Measurements from ENCODE around the gene CSMD2. TPM values are rescaled to one million over a fixed set of nuclear protein-coding genes. Genes with fewer than 3 reads are reported as not detected.

CSMD2 gene
- total RNA-seq, 1 donor from 2014 or later: 1.8 TPM

DNA sequence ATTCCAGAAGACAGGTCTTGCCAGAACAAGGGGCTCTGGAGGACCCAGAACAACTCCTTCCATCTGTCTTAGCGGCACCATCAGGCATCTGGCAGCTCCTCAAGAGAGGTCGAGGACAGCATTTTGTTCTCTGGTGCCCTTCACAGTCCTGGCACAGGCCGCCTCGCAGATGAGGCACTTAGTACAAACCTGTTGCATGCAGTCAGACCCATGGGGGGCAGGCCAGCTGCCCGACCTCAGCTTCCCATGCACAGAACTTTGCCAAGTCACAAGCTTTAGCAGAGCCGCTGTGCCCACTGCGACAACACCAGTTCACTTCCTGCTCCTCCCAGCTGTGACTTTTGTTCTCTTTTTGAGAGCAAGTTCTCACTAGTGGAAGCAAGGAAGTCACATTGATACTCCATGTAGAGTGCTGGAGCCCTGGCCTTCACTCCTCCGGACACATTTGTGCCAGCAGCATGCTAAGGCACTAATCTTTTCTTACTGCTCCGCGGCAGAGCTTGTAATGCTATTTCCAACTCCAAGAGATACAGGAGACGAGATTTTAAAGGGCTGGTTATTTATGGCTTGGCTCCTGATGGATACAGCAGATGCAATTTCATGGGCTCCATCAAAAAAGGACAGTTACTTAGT is 256.6 kb downstream of the CSMD2 start:
- TF ChIP-seq, protein P1, sequence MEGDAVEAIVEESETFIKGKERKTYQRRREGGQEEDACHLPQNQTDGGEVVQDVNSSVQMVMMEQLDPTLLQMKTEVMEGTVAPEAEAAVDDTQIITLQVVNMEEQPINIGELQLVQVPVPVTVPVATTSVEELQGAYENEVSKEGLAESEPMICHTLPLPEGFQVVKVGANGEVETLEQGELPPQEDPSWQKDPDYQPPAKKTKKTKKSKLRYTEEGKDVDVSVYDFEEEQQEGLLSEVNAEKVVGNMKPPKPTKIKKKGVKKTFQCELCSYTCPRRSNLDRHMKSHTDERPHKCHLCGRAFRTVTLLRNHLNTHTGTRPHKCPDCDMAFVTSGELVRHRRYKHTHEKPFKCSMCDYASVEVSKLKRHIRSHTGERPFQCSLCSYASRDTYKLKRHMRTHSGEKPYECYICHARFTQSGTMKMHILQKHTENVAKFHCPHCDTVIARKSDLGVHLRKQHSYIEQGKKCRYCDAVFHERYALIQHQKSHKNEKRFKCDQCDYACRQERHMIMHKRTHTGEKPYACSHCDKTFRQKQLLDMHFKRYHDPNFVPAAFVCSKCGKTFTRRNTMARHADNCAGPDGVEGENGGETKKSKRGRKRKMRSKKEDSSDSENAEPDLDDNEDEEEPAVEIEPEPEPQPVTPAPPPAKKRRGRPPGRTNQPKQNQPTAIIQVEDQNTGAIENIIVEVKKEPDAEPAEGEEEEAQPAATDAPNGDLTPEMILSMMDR (conservative IDR thresholded peaks at IDR 0.05): no peak
- Mint-ChIP-seq H3K27ac (no peak overlapping the region), H3K9me3 (no peaks in the 10 kb centered on the region), H3K4me1 (ENCODE audit: unreplicated experiment) (no peaks in the 10 kb centered on the region), H3K4me3 (no peak overlapping the region), H3K36me3 (no peaks in the 10 kb centered on the region), H3K27me3 (peaks cover 33% of the 10 kb centered on the region)
- DNase-seq (ENCODE audit: extremely low spot score, unreplicated experiment): no peak

DNA sequence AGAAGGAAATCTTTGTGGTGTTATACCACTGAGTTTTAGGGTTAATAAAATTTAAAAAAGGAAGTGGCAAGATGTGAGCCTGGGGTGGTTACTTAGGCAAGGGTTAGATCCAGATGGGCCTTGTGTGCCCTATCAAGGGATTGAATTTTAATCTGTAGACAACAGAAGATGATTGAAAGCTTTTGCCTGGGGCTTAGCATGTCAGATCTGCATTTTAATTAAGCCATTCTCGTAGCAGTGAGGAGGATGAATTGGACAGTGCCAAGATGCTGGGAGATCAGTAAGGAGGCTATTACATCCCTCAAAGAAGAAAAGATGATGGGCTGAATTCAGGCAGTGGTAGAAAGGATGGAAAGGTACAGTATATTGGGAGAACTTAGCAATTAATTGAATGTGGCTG is 258.9 kb downstream of the CSMD2 start:
- H3K27me3 Mint-ChIP-seq: peaks cover 35% of the 10 kb centered on the region
- no peak overlapping the region for H3K4me3 Mint-ChIP-seq
- no peak overlapping the region for H3K27ac Mint-ChIP-seq
- H3K4me1 Mint-ChIP-seq (ENCODE audit: unreplicated experiment): no peaks in the 10 kb centered on the region
- H3K36me3 Mint-ChIP-seq: no peaks in the 10 kb centered on the region
- TF ChIP-seq, protein P1 (conservative IDR thresholded peaks at IDR 0.05): no peak
- DNase-seq (ENCODE audit: extremely low spot score, unreplicated experiment): no peak
- H3K9me3 Mint-ChIP-seq: no peaks in the 10 kb centered on the region

DNA sequence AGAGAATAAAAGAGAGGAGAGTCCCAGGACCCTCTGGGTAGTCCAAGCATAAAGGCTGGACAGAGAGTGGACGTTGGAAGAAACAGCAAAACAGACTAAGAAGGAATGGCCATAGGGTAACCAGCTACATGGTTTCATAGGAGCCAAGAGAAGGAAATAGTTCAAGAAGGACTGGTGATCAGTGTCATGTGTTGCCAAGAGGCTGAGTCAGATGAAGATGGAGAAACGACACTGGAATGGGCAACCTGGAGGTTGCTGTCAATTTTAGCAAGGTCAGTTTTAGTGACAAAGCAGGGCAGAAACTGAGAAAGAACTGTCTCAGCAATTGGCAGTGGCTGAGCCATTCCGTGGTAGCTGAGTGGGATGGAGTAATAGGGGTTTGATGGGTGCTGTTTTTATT is 259.8 kb downstream of the CSMD2 start:
- TF ChIP-seq, protein P1 (conservative IDR thresholded peaks at IDR 0.05): no peak
- Mint-ChIP-seq H3K9me3 (no peaks in the 10 kb centered on the region), H3K27ac (no peak overlapping the region), H3K27me3 (peaks cover 34% of the 10 kb centered on the region), H3K4me1 (ENCODE audit: unreplicated experiment) (no peaks in the 10 kb centered on the region), H3K36me3 (no peaks in the 10 kb centered on the region), H3K4me3 (no peak overlapping the region)
- no peak for DNase-seq (ENCODE audit: extremely low spot score, unreplicated experiment)

DNA sequence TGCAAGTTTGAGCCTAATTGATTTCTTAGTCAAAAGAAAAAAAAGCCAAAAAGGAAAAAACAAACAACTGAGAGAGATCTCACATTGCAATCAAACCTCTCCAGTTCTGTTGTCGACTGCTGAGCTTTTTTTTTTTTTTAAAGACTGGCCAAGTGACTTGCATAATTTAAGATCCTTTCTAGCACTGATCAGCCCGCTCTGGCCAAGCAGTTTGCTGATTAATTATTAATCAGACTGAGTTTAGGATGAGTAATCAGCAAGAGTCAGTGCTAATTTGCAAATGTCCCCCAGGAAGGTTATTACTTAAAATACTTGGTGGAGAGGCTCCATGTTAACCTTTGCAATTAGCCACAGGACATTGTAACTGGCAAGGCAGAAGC is 261.8 kb downstream of the CSMD2 start:
- Mint-ChIP-seq H3K27ac (no peak overlapping the region), H3K9me3 (no peaks in the 10 kb centered on the region), H3K4me1 (ENCODE audit: unreplicated experiment) (no peaks in the 10 kb centered on the region), H3K4me3 (no peak overlapping the region), H3K36me3 (no peaks in the 10 kb centered on the region), H3K27me3 (peaks cover 36% of the 10 kb centered on the region)
- TF ChIP-seq, protein P1 (conservative IDR thresholded peaks at IDR 0.05): no peak
- no peak for DNase-seq (ENCODE audit: extremely low spot score, unreplicated experiment)

DNA sequence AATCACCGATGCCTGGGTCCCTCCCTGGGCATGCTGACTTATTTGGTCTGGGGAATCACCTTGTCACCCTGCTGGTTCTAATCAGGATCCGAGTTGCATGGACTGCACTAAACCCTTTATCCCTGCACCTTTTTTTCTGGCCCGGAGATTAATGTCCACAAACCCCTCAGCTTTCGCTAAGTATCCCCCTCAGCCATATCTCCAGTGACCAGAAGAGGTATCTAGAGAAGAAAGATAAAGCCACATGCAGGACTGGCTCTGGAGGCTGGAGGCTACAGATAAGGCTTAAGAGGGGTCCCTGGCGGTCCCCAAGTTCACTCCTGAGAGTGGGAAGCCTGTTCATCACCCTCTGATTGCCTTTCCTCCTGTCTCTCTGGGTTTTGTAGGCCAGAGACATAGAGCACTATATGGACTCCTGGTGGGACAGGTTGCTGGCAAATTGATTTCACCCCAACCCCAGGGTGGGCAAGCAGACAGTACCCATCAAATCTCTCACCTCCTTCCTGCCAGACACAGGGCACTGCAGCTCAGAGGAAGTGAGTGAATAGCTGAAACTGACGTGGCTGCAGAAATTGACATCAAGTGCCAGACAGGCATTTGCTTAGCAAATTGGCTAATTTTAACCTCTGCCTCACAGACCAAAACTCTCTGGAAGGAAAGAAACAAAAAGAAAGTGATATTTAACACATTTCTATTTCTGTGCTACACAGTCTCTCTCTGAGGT is 262.4 kb downstream of the CSMD2 start:
- no peaks in the 10 kb centered on the region for H3K36me3 Mint-ChIP-seq
- DNase-seq (ENCODE audit: extremely low spot score, unreplicated experiment): no peak
- no peaks in the 10 kb centered on the region for H3K4me1 Mint-ChIP-seq (ENCODE audit: unreplicated experiment)
- H3K27me3 Mint-ChIP-seq: peaks cover 36% of the 10 kb centered on the region
- no peak overlapping the region for H3K27ac Mint-ChIP-seq
- no peaks in the 10 kb centered on the region for H3K9me3 Mint-ChIP-seq
- H3K4me3 Mint-ChIP-seq: no peak overlapping the region
- TF ChIP-seq, protein P1 (conservative IDR thresholded peaks at IDR 0.05): no peak

Measured in type B pancreatic cell (in vitro differentiated cells).